PC-9 (cell line): ENCODE measurements around the gene TMEM272.

Experiments
- CTCF ChIP-seq: fragments of 200-600 bp; sonication (generic); conservative IDR thresholded peaks from 2 replicates; pipeline ENCODE4 v1.6.1; 2017; ENCODE audit warnings: mixed run types, antibody characterized with exemption, mild to moderate bottlenecking, moderate library complexity
- EZH2 ChIP-seq: fragments of 200-600 bp; sonication (generic); IDR thresholded peaks from 2 replicates; pipeline ENCODE4 v1.8.0; 2017; ENCODE audit warnings: antibody characterized with exemption, low read depth

GRCh38 chr13:51781246-51782022 is 63.5 kb downstream of the TMEM272 start:
- TF ChIP-seq CTCF: peak; percentile 54
- TF ChIP-seq EZH2: no peak
